GM21515 (cell line): ENCODE data around the gene TFEB.
"Not testable (repeated sequence)": the region's sequence is repeated elsewhere in the genome, so short reads cannot be mapped to it uniquely, and the experiment has no call there.

ENCODE experiments used
- ATAC-seq: cut with Tn5 transposase; IDR thresholded peaks from one replicate; pipeline ENCODE4 v1.9.1; 2021; ENCODE audit not compliant: unreplicated experiment

Gene TFEB

DNA sequence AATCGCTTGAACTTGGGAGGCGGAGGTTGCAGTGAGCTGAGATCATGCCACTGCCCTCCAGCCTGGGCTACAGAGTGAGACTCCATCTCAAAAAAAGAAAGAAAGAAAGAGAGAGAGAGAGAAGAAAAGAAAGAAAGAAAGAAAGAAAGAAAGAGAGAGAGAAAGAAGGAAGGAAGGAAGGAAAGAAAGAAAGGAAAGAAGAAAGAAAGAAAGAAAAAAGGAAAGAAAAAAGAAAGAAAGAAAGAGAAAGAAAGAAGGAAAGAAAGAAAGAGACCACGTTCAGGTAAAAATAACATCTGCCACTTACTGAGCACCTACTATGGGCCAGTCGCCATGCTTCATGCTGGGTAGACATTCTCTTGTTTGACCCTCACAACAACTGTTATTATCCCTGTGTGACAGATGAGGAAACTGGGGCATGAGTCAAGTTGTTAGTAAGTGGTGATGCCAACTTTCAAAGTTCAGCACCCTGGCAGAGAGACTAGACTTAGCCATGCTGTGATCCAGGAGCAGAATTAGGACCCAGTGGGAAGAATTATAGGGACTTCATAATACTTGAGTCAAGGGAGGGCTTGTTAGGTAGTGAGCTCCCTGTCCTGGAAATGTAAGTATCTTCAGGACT lies 30.7 kb upstream of the TFEB start:
- ATAC-seq = not testable (repeated sequence)

DNA sequence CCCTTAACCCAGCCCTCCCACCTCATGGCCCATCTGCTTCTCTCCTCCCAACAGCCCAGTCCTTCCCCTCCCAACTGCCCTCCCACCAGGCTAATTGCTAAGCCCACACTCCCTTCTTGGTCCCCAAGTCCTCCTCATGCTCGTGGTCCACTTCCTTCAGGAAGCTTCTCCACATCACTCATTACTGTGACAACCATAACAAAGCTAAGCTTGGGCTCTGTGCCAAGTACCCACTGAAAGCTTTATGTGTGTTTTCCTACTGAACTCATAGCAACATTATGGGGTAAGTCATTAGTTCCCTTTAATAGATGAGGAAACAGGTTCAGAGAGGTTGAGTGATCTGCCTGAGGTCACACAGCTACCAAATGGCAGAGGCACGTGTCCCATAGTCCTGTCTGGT lies 28.1 kb upstream of the TFEB start:
- no peak for ATAC-seq

DNA sequence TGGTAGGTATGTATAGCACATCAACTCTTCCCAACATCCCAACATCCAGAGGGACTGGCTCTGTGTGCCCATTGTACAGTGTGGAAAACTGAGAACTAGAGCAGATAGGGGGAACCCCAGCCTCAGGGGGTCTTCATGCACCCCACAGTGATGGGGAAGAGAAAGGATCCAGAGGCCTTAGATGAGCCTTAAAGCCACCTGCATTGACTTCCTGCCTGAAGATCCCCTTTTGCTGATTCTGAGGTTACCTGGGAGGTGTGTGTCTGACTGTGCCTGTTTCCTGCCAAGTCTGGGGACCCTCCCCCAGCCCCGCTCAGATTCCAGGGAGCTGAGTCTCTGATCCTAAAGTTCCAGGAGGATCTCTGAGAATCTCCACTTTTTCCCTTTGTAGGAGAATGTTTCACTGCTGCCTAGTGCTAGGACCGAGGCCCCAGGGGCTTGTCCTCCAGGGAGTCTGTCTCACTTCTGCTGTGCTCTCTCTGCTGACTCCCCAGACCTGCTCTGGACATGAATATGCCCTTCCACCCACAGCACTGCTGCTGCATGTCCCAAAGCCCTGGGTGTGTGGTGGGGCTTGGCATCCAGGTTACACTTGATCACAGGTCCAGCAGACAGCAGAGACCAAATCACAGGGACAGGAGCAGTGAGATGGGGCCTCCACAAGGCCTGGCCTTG lies 24.6 kb upstream of the TFEB start:
- no peak for ATAC-seq

DNA sequence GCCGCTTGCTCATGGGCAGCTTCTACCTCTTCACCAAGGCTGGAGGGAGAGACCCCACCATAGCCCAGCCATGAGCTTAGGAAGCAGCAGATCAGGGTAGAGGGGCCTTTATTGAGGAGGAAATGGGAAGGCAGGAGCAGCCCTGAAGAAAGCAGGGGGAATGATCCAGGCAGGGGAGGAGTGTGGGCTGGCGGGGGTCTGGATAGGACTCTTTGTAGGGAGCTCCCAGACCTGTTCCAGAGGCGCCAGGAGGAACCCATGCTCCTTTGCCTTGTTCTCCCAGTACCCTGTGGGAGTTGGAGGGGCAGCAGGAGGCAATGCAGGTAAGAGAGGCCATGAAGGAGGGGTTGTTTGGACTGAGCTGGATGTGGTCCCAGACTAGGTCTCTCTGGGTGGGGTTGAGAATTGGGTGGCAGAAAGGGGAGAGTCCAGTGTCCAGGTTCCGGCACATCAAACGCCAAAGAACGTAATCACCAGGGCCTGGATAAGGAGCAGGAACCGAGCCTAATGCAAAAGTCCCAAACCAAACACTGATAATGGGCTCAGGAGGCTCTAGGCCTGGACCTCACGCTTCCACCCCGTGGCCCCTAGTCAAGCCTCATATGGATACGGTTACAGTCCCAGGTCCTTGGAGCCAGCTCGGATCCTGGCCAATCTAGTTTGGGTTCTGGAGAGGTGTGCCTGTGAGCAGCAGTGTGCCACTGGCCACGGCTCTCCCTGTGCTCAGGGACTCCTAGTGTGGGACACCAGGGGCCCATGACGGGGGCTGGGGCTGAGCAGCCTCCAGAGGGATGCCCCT lies 23.9 kb upstream of the TFEB start:
- ATAC-seq = no peak

DNA sequence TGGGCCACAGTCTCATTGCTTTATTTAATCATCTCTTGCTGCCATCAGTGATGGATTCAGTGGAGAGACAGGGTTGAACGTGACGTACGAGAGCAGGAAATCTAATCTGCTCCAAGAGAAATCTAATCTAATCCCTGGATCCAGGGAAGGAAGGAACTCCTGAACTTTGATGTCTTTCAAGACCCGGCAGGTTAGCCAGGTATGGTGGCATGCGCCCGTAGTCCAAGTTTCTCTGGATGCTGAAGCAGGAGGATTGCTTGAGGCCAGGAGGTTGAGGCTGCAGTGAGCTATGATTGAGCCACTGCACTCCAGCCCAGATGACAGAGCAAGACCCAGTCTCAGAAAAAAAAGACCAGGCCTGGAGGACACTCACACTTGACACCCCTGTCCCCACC lies 23.2 kb upstream of the TFEB start:
- ATAC-seq = no peak

DNA sequence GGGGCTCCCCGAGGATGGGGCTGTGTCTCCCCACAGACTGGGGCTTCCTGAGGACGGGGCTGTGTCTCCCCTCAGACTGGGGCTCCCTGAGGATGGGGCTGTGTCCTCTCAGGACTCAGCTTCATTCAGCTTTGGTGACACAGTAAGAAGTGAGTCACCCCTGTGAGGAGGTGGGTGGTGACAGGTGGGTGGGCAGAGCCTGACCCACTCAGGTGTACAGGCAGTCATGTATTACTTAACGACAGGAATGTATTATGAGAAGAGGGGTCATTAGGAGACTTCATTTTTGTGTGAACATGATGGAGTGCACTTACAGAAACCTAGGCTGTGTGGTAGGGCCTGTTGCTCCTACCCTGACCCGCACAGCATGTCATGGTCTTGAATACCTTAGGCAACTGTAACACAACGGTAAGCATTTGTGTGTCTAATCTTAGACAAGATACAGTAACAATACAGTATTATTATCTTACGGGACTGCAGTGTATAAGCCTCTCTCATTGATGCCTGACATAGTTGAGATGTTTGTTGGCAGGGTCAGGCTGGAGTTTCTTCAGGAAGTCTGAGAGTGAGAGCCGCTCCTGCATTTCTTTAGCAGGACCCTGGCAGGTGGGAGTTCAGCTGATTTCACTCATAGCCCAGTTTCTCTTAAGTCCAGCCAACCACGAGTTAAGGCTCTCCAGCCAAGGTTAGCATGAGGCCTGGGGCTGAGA lies 22.7 kb upstream of the TFEB start:
- ATAC-seq = no peak

DNA sequence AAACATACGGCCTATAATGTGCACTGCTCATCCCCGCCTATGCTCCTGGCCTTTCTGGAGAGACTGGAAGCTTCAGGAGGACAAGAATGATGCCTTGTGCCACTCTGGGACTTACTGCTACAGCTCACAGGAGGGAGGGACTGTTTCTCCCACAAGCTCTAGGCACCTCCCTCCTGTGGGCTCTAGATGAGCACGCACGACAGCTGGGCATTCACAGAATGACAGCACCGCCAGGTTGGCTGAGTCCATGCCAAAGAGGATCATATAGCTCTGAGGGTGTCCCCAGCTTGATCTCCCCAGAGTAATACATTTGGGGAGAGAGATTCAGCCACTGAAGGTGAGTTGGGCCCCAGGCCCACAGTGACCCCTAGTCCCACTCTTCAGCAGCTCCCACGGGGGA lies 21.9 kb upstream of the TFEB start:
- ATAC-seq = no peak

DNA sequence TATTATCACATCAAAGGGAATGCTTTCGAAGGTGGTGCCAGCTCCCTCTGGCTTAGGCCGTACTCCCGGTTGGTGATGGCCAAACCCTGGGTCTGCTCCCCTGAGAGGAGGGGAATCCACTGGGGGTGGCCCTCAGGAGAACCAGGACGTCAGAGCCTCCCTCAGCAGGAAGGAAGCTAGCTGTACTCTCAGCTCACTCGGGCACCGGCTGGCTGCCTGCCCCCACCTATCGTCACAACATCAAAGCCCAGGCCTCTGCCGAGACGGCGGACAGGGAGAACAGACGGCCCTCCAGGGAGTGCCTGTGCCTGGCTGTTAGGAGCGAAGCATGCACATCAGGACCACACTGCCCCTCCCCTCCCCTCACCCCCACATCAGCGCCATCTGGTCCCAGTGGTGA lies 20.9 kb upstream of the TFEB start:
- no peak for ATAC-seq

DNA sequence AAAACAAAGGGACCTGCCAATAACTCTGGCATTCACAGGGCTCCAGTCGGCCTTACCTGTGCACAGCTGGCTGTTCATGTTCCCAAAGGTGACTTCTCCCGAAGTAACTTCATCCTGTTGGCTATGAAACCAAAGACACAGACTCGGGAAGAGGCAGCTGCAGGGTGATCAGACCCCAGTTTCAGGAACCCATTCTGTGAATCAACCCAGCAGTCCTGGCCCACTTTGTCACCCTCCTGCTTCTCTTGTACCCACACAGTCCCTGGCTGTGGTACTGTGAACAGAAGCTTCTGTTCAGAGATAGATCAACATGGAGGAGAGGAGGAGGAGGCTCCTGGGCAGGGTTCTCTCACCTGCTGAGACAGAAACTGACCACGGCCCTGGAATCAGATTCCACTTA lies 20.5 kb upstream of the TFEB start:
- no peak for ATAC-seq

DNA sequence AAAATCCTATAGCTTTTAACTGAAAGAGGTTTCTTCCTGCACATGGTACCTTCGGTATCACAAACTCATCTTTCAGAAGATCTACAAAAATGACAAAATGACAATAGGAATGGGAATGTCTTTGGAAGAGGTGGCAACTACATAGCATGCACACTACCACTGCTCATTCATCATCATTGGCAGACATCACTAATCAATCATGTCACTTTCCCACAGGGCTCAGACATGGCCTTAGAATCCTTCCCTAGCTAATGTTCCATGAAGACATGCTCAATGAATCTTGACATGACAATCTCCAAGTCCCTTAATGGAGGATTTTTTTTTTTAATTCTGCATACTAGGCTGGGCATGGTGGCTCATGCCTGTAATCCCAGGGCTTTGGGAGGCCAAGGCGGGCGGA lies 15.0 kb upstream of the TFEB start:
- no peak for ATAC-seq

DNA sequence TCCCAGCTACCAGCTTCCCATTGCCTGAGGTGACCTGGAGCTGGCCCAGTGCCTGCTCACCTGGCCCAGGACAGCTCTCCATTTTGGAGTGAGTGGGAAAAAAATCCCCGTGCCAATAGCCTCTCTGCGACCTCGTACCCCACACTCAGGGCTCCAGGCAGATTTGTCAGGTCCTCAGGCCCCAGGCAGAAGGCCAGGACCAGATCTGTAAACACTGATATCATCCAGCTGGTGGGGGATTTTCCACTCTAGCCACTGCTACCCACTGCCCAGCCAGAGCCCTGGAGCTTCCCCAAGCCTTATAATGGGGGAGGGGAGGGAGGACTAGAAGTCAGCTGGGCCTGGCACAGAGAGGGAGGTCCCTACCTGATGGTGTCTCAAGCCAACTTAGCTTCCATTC lies 13.1 kb upstream of the TFEB start:
- no peak for ATAC-seq

DNA sequence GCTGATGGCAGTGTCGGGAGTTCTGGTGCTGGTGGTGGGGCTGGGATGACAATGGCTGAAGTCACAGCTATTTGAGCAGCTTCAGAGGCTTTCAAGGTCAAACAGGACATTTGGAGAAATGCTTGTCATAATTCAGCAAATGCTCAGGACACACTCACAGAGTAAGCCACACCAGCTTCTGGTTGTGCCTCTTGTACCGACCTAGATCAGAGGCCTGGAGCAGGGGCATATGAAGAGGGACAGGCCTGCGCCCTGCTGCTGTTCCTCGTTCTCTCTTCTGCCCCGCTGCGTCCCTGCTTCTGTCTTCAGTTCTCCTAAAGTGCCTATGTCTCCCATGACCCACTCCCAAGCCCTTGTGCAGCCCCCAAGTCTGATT lies 12.7 kb upstream of the TFEB start:
- no peak for ATAC-seq

DNA sequence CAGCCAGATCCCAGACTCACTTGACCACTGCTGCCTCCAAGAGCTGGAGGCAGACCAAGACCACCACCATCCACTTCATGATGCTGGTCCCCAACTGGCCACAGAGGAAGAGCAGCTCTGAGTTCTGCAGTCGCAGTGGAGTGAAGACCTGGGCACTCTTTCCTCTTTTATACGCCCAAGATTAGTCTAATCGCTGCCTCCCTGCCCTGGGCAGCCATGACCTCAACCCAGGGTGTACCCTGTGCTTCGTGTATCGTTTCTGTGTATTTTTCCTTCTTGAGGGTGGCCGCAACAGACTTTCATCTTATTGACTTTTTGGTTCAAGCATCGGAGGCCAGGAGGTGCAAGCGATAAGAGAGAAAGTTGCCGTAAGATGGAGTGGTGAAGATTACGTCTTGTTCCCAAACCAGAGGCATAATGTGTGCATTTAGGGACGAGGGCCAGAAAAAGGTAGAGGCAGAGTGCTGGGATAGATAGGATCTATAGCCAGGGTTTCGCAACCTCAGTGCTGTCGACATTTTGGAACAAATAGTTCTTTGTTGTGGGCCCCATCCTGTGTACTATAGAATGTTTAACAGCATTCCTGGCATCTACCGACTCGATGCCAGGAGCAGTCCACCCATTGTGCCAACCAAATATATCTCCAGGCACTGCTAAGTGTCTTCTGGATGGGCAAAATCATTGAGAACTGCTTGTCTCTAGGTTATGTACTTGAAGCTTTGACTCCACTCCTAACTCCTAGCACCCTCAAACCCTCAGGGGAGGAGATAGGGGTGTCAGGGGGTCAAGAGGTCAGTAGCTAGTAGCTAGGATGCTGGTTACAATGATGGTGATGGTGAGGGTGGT lies 12.1 kb upstream of the TFEB start, which contains the start of gene PGC:
Gene PGC, minus strand, starts transcription at position 142 of the 846 bp plus-strand sequence. Its CDS starts 63 bp downstream, at position 79.
- no peak for ATAC-seq

DNA sequence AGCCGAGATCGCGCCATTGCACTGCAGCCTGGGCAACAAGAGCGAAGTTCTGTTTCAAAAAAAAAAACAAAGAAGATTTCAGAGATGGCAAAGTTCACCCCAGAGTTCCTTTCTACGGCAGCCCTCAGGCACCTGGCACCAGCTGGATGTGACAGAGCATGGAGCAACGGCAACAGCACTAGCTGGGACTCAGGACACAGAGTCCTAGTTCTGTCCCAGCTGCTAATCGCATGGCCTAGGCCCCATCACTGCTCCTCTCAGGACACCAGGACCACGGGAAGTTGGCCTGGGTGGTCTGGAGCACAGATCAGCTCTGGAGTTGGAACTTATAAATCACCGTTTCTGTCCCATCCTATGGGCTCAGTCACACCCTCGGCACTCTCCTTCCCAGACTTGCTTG lies 10.7 kb upstream of the TFEB start:
- ATAC-seq = no peak

DNA sequence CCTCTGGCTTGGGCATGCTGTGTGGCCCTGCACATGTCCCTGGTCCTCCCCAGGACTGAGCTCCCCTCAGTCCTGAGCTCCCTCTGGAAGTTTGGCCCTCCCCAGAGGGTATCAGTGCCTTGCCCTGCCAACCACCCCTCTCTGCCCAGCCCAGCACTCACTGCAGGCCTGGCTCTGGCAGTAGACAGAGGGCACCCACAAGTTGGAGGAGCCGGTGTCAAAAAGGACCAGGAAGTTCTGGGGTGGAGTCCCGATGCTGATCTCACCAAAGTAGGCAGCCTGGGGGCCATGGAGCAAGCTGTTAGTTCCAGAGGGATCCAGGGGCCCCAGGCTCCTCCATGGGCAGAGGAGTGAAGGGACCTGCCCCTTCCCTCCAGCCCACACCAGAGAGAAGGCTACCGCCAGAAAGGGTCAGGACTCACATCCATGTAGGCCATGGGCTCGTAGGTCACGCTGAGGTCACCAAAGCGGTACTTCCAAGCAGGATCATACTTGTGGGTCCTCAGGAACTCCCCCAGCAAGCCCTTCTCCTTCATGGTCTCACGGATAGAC lies 8.9 kb upstream of the TFEB start:
- ATAC-seq = no peak

DNA sequence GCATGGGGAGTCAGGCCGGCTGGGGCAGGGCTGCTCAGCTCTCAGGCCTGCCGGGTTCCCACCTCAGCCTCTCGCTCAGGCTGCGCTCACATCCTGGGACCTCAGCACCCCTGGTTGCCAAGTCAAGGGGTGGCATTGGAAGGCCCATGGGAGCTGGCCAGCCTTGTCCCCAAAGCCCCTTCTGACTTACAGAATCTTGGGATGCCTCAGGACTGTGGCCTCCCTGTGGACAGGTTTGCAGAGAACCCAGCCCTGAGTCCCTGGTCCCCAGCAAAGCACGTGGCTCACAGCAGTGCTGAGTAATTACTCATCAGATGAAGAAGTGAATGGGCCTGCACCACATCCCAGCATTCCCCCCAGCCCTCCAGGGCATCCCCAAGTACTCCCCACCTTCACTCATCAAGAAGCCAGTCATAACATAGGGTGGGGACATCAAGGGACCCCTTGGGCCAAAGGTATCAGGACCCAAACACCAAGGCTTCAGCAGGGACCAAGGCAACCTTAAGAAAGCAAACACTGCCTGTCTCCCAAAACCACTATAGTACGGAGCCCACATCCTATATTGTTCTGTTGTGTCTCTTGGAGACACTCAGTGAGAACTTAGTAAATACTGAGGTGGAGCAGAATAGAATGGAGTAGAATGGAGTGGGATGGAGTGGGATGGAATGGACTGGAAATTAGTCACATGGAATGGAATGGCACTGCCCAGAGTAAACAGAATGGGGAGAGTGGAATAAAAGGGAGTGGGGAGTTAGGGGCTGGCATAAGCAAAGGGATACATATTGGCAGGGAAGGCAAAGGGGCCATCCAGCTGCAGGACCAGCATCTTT lies 8.2 kb upstream of the TFEB start:
- ATAC-seq = no peak

DNA sequence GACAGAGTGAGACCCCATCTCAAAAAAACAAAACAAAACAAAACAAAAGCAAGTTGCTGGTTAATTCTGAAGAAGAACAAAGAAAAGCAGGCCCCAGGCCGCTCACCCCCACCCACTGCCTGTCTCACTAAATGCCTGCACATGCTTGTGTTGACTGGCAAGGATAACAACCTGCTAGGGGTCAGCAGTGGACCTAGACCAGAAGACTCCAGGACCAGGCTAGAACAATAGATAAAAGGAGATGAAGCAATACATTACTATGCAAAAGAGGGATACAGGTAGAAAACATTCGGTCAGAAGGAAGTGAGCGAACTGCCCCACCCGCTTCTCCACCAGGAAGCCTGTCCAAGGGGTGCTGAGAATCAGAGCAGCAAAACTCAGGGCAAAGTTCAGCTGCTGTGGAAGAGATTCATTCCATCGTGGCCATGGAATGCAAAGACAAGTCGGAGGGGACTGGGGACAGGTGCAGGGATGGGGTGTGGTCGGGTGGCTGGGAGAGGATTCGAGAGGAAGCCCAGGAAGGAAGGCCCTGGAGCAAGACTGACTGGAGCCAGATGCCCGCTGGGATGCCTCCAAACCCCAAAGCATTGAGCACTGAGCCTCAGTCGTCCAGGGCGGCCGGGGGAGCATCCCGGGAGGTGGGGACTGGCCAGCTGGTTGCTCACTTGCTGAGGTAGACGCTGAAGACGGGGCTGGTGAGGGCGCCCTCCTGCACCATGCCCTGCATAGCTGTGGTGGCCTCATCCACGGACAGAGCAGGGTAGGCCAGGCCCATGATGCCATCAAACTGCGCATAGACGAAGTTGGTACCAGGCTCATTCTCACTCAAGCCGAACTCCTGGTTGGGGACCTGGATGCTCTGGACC lies 6.5 kb upstream of the TFEB start:
- ATAC-seq = no peak

DNA sequence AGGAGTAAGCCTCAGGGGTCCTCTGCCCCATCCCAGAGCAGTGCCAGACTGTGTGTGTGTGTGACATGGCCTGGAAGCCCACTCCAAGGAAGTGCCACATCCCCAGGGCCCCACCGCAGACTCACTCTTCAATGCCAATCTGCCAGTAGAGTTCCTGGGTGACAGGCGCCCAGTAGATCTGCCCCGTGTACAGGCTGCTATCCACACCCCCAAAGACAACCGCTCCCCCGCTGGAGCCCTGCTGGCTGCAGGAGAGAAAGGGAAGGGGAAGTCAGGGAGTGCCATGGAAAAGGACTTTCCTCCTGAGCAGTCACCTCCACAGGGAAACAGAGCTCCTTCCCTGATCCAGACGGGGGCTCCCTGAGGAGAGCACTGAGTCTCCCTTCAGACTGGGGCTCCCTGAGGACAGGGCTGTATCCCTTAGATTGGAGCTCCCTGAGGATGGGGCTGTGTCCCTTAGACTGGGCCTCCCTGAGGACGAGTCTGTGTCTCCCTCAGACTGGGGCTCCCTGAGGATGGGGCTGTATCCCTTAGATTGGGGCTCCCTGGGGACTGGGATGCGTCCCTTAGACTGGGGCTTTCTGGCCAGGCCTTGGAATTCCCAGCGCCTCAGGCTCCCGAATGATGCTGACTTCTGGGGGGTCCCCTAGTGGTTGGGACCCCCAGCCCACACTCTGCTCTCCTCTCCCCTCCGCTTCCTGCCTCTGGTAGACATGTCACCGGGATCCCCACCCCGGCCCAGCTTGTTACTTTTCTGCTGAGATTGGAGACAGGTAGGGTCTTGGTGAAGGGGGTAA lies 5.2 kb upstream of the TFEB start:
- no peak for ATAC-seq
